GM18867 (cell line): ENCODE data around the gene ERP27.

Source experiments
- ATAC-seq: cut with Tn5 transposase; IDR thresholded peaks from one replicate; pipeline ENCODE4 v1.9.1; 2021; ENCODE audit warnings: mild to moderate bottlenecking, moderate library complexity; ENCODE audit not compliant: unreplicated experiment

The ERP27 gene

DNA sequence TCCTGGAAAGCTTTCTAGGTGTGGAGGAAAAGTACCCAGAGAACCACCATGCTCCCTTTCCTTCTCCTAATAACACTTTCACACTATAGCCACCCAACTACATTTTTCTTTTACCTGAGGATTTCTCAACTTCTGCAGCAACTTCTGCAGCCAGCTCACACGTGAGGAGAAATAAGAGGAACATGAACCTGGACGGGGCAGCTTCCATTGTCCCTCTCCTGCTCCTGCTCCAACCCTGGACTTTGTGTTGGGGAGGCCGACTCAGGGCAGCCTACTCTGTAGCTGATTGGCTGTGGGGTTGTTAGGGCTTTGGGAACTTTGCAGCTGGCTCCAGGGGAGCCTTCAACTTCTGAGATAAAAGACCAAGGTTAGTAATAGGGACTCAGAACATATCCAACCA is at the start of gene ERP27:
TSS of gene ERP27 (minus strand) at position 237 of the 400 bp plus-strand sequence. CDS start at position 208, 29 bp downstream.
- ATAC-seq, result no peak

DNA sequence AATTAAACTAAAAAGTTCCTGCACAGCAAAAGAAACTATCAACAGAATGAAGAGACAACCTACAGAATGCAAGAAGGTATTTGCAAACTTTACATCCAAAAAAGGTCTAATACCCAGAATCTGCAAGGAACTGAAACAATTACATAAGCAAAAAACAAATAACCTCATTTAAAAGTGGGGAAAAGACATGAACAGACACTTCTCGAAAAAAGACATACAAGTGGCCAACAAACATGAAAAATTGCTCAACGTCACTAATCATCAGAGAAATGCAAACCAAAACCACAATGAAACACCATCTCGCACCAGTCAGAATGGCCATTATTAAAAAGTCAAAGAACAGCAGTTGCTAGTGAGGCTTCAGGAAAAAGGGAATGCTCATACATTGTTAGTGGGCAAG is 49.7 kb upstream of the ERP27 start:
- no peak for ATAC-seq

DNA sequence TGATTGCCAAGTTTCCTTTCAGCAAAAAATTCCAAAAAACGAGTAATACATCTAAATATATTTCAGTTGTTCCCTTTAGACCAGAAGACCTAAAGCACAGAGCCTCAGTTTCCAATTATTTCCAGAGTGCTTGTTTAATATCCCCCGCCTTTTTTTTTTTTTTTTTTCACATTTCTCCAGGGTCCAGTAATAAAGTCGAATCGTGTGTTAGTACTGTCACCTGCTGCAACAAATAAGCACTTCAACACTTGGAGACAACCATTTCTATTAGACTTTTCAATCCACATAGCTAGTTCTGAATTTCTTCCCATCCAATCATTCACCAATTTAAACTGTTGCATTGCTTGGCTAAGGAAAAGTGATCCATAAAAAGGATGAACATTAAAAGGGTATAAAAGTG is 48.1 kb upstream of the ERP27 start:
- no peak for ATAC-seq

DNA sequence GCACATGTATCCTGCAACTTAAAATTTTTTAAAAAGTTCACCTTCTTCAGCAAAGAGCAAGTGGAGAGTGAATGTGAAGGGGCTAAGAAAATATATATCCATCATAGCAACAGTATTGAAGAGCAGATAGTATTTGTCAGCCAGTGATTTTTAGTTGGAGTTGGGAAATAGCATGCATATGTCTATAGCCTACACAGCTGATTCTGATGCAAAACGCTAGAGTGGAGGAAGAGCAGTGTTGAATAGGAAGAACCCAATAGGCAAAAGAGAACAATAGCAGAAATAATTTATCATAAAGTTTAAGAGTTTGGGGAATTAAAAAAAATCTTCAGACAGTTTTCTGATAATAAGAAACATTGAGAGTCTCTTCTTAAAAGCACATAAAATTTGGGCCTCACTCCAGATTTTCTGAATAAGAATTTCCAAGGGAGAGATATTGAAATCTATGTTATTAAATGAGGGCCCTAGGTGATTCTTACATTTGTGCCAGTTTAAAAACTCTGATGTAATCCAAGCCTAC is 46.5 kb upstream of the ERP27 start:
- no peak for ATAC-seq

DNA sequence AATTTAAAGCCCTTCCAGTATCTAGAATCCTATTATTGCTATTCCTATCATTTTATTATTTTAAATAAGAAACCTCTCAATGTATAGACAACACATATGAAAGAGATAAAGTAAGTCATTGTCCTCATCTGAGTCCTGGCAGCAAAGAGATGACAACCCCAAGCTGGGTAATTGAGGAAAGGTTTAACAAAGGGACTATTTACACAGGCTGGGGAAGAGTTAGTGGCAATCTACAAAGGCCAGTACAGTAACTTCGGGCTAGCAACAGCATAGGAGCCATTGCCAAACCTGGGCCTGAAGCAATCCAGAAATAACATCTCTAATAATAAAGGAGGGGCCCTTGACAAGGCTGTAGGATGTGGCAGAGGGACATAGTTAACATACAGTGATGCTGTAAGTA is 45.7 kb upstream of the ERP27 start:
- ATAC-seq, result no peak

DNA sequence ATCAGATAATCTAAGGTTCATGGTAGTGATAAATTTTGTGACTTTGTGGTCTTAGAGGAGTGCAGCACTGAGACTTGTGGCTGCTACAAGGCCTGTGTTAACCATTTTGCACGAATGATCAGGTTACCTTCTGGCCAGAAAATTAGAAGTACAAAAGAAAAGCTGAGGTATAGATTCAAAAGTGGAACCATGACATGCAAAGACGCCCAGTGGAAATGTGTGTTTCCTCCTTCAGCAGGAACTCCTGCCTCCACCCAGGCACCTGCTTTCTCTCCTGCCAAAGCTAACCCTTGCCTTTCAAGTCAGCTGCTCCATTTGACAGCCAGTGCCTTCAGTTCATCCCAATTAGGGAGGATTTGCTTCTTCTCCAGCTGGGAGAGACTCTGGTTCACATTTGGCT is 44.7 kb upstream of the ERP27 start:
- ATAC-seq, result peak; percentile 56

DNA sequence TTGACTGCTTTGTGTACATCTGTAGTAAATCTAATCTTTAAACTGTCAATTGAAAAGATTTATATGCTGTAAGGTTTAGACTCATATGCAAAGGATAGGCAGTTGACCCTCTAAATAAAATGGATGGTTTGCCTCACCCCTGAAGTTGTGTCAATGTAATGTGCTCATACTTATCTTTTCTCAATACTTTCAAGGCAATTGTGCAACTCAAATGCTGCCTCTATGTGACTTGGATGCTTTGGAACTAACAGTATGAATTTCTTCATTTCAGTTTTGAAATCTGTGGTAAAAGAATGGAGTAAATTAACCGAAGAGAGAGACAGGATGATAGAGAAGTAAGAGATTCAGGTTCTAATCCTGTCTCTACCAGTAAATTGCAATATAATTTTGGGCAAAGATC is 44.2 kb upstream of the ERP27 start:
- ATAC-seq, result no peak

DNA sequence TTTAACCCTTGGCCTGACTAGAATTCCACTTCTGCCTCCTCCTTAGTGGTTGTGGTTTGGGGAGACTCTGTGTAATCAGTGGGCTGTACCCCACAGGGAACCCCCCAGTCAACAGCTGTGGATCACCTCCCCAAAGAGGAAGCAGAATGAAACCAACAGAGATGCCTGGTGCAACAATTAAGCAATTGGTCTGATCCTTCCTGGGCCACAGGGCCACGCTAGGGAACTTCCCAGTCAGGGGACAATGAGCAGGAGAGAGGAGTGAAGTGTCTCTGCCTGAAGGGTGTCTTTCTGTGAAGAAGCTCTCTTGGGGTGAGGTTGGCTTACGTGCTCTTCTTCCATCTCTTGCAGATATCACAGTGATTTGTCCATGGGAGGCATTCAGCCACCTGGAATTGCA is 42.7 kb upstream of the ERP27 start:
- no peak for ATAC-seq

DNA sequence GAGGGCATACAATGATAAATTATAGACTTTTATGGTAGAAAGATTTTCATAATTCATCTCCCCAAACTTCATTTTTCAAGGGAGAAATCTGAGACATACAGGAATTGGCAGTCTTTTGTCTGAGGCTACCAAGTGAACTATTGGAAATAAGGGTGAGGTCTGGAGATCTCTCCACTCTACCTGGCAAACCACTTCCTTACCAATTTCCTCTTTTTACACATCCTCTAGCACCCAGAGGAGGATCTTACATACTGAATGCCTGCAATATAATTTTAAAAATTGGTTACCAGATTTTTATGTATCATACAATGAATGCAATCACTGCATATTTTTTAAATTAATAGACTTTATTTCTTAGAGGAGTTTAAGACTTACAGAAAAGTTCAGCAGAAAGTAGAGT is 41.1 kb upstream of the ERP27 start:
- no peak for ATAC-seq

DNA sequence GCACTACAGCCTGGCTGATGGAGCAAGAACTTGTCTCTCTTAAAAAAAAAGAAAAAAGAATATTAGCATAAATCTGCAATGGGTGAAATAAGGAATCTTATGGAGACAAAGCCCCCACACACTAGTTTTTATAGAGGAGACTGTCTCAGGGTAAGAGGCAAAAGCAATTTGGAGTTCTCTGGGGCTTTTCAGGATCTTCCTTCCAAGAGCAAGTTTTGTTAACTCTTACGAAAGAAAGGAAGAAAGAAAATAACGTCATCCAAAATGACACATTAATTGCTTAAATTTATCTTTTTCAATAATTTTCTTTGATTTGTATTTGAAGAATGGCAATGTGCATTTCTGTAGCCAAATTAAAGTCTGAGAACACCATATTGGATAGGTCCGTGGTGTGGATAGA is 38.3 kb upstream of the ERP27 start:
- ATAC-seq, result no peak

DNA sequence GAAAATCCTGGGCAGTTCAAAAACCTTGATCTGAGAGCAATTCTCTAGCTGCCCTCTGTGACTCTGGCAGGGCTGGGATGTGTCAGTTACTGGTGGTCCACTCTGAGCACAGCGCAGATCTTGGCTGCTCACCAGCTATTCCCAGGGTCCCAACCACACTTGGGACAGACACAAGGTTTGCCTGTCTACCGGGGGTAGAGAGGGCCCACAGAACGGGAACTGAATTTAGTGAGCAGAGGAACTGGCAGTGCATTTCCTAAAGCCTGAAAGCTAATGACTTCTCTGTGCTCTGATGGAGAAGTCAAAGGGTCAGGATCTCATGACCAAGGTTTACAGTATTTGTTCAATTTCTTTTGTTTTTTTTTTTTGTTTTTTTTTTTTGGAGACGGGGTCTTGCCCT is 37.1 kb upstream of the ERP27 start:
- ATAC-seq, result no peak

DNA sequence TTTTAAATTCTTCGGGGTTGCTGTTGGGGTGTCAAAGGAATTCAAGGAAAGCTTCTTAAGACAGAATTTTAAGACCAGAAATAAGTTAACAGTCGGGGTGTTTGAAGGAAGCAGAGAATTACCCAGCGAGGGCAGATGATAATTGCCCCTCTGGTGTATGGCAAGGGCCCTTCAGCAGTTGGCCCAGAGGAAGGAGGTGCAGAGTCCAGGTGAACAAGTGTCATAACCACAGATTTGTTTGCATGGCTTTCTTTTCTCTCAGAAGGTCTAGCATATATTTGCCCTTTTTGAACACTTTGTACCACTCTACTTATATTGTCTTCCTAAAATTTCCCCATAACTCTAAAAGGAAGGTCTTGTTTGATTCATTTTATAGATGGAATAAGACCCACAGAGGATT is 36.3 kb upstream of the ERP27 start:
- ATAC-seq, result peak; percentile 66

DNA sequence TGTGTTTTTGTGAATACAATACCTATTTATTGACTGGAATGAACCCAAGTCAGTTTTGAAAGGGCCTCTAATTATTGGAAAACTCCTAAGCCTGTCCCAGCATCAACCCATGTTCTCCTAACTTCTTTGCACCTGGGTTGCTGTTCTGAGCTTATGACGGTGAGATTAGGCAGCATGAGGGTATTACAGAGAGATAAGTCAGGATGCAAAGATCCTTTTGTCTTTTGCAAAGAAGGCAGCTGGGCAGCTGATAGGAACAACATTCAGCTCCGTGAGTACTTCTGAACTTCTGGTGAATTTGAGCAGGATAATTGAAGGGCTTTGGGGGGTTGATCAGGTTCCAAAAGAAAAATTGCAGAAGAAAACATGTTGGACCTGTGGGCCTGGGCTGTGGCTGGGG is 34.5 kb upstream of the ERP27 start, which contains the start of gene PDE6H:
TSS of gene PDE6H (plus strand) at position 227 of the 400 bp plus-strand sequence. CDS start 4,971 bp downstream, outside the sequence.
- no peak for ATAC-seq

DNA sequence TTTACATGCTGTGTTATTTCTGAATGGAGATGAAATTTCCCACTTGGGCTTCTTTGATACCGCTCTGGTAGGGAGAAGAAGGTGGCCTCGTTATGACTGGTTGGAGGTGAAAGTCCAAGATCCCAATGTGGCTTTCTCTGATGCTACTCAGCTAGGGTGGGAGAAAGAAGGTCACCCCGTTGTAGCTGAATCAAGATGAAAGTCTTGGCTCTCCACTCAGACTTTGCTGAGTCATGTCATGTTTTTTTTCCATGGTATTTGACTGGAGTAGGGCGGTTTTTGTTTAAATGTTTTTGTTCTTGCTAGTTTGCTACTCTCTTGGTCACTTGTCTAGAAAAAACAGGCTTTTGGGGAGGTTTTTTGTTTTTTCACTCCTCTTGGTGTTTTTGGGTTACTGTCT is 32.1 kb upstream of the ERP27 start:
- no peak for ATAC-seq

DNA sequence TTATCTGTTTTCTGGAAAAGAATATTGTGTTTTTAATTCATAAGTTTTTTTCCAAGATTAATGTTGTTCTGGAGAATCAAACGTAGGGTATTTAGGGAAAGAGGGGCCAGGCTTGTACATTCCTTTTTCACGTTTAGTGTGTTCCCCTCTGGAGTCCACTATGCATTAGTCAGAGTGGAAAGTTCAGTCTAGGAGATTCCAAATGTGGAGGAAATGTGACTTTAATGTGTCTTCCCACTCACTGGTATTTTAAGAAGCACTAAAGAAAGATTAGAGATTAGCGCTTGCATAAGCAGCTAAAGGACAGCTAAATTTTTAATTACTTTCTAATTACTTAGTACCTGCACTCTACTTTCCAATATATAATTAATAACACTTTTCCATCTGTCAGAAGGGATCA is 30.1 kb upstream of the ERP27 start:
- no peak for ATAC-seq

DNA sequence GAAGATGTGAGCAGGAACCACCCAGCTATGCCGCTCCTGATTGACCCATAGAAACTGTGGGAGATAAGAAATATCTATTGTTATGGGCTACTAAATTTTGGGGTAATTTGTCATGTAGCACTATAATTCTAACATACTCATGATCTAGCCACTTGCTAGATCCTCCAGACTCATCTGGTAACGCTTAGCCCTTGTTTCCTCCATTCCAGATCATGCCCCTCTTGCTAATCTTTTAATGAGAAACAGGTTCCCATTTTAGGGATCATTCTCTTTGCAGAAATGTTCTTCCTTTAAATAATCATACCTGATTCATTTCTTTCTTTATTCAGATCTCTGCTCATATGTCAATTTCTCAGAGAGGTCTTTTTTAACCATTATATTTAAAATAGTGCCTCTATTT is 26.9 kb upstream of the ERP27 start:
- ATAC-seq, result no peak

DNA sequence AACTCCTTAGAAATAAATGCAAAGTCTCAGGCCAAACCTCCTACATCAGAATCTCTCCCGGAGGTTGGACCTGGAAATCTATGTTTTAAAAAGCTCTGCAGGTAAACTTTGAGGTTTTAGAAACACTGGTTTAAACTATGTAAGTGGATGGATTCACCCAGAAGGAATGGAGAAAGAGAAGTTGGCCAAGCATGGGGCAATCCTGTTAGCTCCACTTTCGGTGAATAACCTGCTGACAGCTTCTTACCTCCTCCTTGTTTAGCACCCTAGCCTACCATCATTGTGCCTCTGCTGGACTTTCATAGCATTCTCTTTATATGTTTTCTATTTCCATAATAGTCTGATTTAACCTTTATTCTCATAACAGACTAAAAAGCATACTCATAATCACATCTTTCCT is 26.1 kb upstream of the ERP27 start:
- ATAC-seq, result no peak

DNA sequence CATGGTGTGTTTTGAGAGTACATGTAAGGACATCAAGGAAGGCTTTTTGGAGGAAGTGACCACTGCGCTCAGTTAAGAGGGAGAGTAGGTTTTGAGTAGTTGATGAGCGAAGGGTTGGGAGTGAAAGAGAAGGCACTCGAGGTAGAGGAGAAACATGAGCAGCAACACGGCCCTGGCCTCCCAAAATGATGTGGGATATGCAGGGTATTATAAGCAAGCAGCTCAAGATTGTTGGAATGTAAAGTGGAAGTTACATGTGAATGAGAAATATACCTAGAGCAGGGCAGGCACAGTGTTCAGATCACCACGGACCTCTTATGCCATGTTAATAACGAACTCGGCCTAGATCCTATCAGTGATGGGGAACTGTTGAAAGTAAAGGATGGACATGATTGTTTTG is 25.2 kb upstream of the ERP27 start:
- no peak for ATAC-seq

DNA sequence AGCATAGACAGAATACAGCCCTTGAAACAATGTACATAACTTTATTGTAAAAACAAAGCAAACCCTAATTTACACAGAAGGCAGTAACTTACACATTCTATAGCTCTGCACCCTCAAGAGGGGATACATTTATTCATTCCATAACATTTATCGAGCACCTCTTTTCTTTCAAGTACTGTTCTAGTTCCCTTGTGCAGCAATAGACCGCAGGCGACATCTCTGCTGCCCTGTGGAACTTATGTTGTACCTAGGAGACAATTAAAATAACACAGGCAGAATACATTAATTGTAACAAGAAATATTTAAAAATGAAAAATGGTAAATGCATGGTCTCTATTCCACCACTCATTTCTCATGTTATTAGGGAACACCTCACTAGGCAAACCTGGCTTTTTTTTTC is 24.5 kb upstream of the ERP27 start:
- ATAC-seq, result no peak

DNA sequence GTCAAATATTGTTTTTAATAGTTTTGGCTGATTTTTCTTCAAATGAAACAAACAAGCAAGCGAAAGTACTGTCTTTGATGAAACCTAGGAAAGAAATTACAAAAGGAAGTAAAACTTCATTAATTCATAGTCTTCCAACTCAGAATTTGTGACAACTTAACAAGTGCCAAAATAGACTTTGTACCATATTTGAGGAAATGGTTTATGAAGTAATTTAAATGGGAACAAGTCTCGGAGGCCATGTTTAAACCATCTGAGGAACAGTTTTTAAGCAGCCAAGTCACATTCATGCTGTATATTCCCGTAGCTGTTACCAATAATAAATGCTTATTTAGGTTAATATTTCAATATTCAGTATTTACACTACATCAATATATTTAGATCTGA is 23.8 kb upstream of the ERP27 start:
- no peak for ATAC-seq

DNA sequence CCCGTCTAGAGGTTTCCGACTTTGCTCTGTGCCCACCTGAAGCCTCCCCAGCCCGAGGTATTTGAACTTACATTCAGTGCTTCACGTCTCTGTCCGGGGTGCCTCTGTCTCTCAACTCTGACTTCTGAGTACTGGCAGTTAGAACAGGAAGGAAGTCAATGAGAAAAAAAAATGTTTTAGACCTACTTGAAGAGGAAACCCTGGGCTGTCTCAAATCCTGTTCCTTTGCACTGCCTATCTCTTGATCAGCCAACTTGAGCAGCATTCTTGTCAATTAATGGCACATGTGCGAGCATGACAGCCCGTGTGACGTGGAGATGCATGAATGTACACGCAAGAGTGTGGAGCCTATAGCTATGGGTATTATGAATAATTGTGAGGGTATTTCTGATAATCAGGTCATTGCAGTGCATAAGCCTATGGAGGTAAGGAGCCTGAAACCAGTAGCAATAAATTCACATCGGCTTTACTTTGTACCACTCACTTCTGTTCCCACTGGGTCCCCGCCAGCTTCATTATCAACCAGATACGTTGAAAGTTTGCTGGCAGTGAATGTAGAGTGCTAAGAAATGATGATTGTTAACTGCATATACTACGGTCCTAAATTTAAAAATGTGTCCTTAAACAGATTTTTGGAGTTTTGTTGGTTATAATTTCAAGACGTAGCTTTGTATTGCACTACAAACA is 23.3 kb upstream of the ERP27 start, which contains the start of gene ARHGDIB:
TSS of gene ARHGDIB (minus strand) at position 136 of the 687 bp plus-strand sequence. CDS start 10,889 bp downstream, outside the sequence.
- ATAC-seq, result peak; percentile 66

DNA sequence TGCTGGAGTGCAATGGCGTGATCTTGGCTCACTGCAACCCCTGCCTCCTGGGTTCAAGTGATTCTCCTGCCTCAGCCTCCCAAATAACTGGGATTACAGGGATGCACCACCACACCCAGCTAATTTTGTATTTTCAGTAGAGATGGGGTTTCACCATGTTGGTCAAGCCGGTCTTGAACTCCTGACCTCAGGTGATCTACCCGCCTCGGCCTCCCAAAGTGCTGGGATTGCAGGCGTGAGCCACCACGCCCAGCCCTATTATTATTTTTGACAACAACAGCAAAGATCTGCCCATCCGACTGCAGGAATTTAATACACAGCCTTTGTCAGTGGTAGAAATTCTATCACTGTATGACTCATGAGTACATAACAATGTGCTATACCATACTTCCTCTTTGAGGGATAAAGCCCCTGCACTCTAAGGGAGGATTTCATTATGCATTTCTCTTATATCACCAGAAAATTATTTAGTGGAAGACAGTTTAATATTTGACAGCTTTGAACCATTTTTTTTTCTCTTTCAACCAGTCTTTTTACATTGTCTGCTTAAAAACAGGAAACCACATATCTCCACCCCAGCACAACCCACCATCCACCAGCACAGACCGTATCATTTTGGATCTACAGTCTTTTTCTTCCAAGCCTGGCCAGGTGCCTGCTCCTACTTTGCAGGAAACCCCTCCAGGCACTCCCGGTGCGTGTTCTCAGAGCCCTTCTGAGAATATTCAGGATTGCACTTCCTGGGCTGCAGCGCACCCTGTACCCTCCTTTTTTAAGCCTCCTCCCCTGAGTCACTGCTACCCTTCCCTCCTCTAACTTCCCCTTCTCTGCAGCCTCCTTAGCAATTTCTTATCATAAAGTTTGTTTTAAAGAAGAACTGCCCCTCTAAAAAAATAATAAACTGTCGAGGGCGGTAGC is 22.5 kb upstream of the ERP27 start:
- peak; percentile 37 for ATAC-seq
